ENCODE results near the gene FSTL3.
"Not testable (repeated sequence)": the region's sequence is repeated elsewhere in the genome, so short reads cannot be mapped to it uniquely, and the experiment has no call there.

The FSTL3 gene

GRCh38 chr19:681029-682019, 5.1 kb downstream of the FSTL3 start:
- DNase-seq (ENCODE audit: low spot score): no peak

GRCh38 chr19:682678-683320, 6.6 kb downstream of the FSTL3 start:
- no peak for DNase-seq (ENCODE audit: low spot score)

GRCh38 chr19:685454-685931, 9.3 kb downstream of the FSTL3 start:
- no peak for DNase-seq (ENCODE audit: low spot score)

GRCh38 chr19:686589-687297, 10.6 kb downstream of the FSTL3 start:
- no peak for DNase-seq (ENCODE audit: low spot score)

- no peak for DNase-seq (ENCODE audit: low spot score)
Observed at GRCh38 chr19:687569-688166, 11.5 kb downstream of the FSTL3 start.

- no peak for DNase-seq (ENCODE audit: low spot score)
Observed at GRCh38 chr19:688214-688613, 12.0 kb downstream of the FSTL3 start.

- no peak for DNase-seq (ENCODE audit: low spot score)
Observed at GRCh38 chr19:688992-689391, 12.8 kb downstream of the FSTL3 start.

GRCh38 chr19:690203-690602, 14.0 kb downstream of the FSTL3 start:
- DNase-seq (ENCODE audit: low spot score): no peak

- no peak for DNase-seq (ENCODE audit: low spot score)
Observed at GRCh38 chr19:694481-695351, 18.5 kb downstream of the FSTL3 start.

- no peak for DNase-seq (ENCODE audit: low spot score)
Observed at GRCh38 chr19:695352-695949, 19.3 kb downstream of the FSTL3 start, which contains the start of gene PRSS57. PRSS57 (minus strand) TSS chr19:695452; CDS start chr19:695430, 22 bp downstream.

GRCh38 chr19:698529-698928, 22.3 kb downstream of the FSTL3 start:
- not testable (repeated sequence) for DNase-seq (ENCODE audit: low spot score)

GRCh38 chr19:699885-700284, 23.7 kb downstream of the FSTL3 start:
- DNase-seq (ENCODE audit: low spot score): peak; percentile 75

- DNase-seq (ENCODE audit: low spot score): not testable (repeated sequence)
Observed at GRCh38 chr19:702847-703246, 26.7 kb downstream of the FSTL3 start.

GRCh38 chr19:703329-703650, 27.1 kb downstream of the FSTL3 start:
- no peak for DNase-seq (ENCODE audit: low spot score)

- DNase-seq (ENCODE audit: low spot score): peak; percentile 62
Observed at GRCh38 chr19:703651-704446, 27.7 kb downstream of the FSTL3 start.

GRCh38 chr19:704447-704741, 28.2 kb downstream of the FSTL3 start:
- no peak for DNase-seq (ENCODE audit: low spot score)

GRCh38 chr19:708154-709143, 32.3 kb downstream of the FSTL3 start, which contains the start of gene PALM:
PALM (plus strand) TSS chr19:708935; CDS start chr19:709147, 212 bp downstream.
- peak; percentile 60 for DNase-seq (ENCODE audit: low spot score)
